Measurements from ENCODE around the gene DLGAP1.

DNA sequence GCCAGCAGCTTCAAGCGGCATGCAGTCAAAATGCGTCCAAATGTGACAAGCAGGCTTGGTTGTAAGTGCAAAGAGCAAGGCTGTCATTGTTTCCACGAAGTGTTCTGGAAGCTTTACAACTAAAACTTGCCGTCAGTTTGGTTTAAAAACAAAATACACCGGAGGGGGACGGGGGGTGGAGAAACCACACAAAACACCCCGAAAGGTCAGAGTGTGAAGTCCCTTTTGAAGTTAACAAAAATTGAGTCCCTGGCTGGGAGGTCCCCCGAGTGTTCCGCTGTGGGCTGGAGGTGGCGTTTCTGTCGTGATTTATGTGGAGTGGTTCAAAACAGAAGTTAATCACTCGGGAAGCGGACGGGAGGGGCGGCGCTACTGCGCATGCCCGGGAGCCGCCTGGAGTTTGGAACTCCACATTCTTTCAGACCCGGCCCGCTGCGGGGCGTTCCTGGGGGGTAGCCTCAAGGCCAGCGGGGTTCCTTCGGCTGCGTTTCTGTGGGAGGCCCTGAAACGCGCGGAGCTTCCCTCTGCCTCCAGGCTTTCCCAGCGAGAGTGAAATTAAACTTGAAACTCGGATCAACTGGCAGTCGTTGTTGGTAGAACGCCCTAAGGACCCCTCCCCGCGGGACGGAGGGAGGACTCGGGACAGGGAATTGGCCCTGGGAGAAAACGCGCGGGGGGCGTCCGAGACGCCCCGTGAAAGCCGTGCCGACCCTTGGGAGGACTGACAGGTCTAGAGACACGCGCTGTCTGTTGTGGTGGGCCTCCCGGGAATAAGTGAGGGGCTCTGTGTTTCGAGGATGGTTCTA lies 1003.7 kb downstream of the DLGAP1 start:
- TF ChIP-seq, protein P1, sequence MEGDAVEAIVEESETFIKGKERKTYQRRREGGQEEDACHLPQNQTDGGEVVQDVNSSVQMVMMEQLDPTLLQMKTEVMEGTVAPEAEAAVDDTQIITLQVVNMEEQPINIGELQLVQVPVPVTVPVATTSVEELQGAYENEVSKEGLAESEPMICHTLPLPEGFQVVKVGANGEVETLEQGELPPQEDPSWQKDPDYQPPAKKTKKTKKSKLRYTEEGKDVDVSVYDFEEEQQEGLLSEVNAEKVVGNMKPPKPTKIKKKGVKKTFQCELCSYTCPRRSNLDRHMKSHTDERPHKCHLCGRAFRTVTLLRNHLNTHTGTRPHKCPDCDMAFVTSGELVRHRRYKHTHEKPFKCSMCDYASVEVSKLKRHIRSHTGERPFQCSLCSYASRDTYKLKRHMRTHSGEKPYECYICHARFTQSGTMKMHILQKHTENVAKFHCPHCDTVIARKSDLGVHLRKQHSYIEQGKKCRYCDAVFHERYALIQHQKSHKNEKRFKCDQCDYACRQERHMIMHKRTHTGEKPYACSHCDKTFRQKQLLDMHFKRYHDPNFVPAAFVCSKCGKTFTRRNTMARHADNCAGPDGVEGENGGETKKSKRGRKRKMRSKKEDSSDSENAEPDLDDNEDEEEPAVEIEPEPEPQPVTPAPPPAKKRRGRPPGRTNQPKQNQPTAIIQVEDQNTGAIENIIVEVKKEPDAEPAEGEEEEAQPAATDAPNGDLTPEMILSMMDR (IDR thresholded peaks at IDR 0.05; ENCODE audit: insufficient read depth, low read length): no peak
- TF ChIP-seq SPI1 (IDR thresholded peaks at IDR 0.05; ENCODE audit: borderline replicate concordance, low read depth) (no peak), POLR2AphosphoS5 (IDR thresholded peaks at IDR 0.05; ENCODE audit: low read depth) (peak; percentile 38; the same call in 1 of the 2 replicates), GABPA (IDR thresholded peaks at IDR 0.05; ENCODE audit: low read depth) (0 out of 2 replicates have a peak, but pooled peaks have one; percentile 24)

Data from HL-60 (cell line).